Jurkat, Clone E6-1 (cell line): ENCODE results near the gene NLRP6.
A peak's percentile ranks its signal among the peaks of the same experiment; 100 is the strongest.
"Not testable (repeated sequence)": the region's sequence is repeated elsewhere in the genome, so short reads cannot be mapped to it uniquely, and the experiment has no call there.

Experiments used
- DNase-seq: peaks from one replicate; pipeline ENCODE4 v3.0.0-alpha.2; 2011; ENCODE audit warnings: low read depth, low spot score
- H3K4me3 ChIP-seq: 2 replicates; pipeline ENCODE4 v1.5.1; 2011; ENCODE audit warnings: mild to moderate bottlenecking, low read length, control low read depth, moderate library complexity

The NLRP6 gene

DNA sequence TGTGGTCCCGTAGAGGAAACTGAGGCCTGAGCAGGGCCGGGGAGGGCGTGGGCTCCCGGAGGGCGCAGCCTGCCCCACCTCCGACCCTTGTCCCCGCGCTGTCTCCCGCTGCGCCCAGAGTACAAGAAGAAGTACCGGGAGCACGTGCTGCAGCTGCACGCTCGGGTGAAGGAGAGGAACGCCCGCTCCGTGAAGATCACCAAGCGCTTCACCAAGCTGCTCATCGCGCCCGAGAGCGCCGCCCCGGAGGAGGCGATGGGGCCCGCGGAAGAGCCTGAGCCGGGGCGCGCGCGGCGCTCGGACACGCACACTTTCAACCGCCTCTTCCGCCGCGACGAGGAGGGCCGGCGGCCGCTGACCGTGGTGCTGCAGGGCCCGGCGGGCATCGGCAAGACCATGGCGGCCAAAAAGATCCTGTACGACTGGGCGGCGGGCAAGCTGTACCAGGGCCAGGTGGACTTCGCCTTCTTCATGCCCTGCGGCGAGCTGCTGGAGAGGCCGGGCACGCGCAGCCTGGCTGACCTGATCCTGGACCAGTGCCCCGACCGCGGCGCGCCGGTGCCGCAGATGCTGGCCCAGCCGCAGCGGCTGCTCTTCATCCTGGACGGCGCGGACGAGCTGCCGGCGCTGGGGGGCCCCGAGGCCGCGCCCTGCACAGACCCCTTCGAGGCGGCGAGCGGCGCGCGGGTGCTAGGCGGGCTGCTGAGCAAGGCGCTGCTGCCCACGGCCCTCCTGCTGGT, 1.9 kb downstream of the NLRP6 start:
- H3K4me3 ChIP-seq, result no peak overlapping the region
- no peak for DNase-seq

DNA sequence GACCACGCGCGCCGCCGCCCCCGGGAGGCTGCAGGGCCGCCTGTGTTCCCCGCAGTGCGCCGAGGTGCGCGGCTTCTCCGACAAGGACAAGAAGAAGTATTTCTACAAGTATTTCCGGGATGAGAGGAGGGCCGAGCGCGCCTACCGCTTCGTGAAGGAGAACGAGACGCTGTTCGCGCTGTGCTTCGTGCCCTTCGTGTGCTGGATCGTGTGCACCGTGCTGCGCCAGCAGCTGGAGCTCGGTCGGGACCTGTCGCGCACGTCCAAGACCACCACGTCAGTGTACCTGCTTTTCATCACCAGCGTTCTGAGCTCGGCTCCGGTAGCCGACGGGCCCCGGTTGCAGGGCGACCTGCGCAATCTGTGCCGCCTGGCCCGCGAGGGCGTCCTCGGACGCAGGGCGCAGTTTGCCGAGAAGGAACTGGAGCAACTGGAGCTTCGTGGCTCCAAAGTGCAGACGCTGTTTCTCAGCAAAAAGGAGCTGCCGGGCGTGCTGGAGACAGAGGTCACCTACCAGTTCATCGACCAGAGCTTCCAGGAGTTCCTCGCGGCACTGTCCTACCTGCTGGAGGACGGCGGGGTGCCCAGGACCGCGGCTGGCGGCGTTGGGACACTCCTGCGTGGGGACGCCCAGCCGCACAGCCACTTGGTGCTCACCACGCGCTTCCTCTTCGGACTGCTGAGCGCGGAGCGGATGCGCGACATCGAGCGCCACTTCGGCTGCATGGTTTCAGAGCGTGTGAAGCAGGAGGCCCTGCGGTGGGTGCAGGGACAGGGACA, 2.7 kb downstream of the NLRP6 start:
- DNase-seq, result no peak
- no peak overlapping the region for H3K4me3 ChIP-seq

DNA sequence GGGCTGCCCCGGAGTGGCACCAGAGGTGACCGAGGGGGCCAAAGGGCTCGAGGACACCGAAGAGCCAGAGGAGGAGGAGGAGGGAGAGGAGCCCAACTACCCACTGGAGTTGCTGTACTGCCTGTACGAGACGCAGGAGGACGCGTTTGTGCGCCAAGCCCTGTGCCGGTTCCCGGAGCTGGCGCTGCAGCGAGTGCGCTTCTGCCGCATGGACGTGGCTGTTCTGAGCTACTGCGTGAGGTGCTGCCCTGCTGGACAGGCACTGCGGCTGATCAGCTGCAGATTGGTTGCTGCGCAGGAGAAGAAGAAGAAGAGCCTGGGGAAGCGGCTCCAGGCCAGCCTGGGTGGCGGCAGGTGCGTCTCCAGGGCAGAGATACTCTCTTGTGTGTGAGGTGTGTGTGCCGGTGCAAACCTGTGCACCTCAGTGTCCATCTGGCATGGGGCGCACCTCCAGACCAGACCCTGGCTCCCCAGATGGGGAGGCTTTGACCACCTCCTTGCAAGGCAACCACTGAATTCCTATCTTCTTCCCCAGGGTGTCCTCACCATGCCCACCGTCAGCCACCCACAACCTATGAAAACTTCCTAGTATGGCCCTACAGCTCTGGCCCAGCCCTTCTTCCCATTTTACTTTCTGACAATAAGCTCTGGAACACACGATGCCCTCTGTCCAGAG, 3.4 kb downstream of the NLRP6 start:
- DNase-seq, result no peak
- H3K4me3 ChIP-seq, result no peak overlapping the region

DNA sequence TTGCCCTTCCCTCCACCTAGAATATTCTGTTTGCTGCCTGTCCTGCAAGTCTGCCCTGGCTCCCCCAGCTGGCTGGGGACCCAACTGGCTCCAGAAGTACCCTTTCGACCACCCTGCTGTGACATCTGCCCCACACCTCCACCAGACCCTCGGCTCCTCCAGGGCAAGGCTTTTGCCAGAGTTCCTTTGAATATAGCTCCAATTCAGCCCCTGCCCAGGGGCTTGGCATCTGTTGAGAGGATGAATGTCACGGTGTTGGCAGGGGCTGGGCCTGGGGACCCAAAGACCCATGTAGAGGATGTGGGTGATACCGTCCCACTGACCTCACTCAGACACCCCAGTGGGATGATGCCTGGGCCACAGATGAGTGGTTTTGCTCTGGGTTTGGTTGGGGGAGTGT, 4.0 kb downstream of the NLRP6 start:
- DNase-seq, result no peak
- no peak overlapping the region for H3K4me3 ChIP-seq

DNA sequence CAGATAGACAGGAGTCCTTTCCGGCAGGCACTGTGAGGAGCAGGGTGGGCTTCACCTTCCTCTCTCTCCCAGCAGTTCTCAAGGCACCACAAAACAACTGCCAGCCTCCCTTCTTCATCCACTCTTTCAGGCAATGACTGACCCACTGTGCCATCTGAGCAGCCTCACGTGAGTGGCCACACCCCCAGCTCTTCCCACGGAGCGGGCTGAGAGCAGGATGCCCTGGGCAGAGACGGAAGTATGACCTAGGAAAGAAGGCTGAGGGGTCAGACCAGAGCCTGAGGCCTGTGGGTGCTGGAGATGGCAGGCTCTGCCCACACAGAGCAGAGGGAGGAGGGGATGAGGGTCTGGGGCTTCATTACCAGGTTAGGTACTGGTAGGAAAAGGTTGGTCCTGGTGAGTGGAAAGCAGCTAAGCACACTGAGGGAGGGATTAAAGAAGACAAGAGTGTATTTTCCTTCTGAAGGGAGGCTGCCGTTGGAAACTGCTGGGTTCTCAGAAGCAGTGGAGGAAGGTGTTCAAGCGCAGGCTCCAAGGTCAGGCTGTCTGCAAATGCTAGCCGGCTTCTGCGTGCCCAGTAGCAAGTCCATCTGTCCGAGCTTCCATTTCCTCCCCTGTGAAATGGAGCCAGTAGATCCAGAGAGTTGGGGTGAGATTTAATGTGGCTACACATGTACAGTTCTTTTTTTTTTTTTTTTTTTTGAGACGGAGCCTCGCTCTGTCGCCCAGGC, 4.6 kb downstream of the NLRP6 start:
- no peak for DNase-seq
- H3K4me3 ChIP-seq, result no peak overlapping the region

DNA sequence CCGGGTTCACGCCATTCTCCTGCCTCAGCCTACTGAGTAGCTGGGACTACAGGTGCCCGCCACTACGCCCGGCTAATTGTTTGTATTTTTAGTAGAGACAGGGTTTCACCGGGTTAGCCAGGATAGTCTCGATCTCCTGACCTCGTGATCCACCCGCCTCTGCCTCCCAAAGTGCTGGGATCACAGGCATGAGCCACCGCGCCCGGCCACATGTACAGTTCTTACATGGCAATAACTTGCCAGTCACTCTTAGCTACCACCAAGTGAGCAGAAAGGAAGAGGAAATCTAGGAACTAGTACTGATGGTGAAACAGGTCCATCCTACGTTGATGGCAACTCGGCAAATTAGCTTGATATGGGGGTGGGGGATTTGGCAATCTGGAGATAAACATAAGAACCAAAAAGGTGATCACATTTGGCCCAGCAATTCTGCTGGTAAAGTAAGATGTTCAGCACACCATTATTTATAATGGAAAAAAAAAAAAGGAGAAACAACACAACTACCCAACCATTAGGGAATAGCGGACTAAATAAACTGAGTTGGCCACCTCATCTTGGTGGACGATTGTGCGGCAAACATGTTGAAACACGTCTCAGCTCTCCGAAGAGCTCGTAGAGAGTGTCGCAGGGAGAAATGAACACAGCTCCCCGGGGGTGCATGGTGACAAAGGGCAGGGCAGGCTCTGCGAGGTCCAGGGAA, 5.3 kb downstream of the NLRP6 start:
- H3K4me3 ChIP-seq, result no peak overlapping the region
- DNase-seq, result no peak

DNA sequence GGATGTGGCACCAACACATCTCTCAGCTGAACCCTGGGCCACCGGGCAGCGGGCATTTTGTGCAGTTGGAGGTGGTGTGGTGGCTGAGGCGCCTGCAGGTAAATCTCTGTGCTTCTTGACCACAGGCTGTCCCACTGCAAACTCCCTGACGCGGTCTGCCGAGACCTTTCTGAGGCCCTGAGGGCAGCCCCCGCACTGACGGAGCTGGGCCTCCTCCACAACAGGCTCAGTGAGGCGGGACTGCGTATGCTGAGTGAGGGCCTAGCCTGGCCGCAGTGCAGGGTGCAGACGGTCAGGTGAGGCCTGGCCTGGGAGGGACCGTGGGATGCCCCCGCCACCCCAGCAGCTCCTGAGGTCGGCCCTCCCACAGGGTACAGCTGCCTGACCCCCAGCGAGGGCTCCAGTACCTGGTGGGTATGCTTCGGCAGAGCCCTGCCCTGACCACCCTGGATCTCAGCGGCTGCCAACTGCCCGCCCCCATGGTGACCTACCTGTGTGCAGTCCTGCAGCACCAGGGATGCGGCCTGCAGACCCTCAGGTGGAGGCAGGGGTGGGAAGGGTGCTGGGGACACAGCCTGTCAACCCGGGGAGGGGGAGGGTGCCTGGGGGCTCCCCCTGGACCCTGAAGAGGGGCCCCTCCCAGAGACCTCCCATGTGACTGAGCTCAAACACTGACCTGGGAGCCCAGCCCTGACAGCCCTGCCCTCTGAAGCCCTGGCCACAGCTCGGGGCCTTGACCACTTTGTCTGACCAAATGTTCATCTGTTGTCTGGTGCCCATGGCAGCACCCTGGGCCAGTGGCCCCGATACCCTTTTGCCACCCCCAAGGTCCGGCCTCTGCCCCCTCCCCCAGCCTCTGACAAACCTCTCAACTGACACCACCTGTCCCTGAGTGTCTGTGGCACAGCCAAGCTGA, 6.2 kb downstream of the NLRP6 start:
- no peak for DNase-seq
- H3K4me3 ChIP-seq, result no peak overlapping the region

DNA sequence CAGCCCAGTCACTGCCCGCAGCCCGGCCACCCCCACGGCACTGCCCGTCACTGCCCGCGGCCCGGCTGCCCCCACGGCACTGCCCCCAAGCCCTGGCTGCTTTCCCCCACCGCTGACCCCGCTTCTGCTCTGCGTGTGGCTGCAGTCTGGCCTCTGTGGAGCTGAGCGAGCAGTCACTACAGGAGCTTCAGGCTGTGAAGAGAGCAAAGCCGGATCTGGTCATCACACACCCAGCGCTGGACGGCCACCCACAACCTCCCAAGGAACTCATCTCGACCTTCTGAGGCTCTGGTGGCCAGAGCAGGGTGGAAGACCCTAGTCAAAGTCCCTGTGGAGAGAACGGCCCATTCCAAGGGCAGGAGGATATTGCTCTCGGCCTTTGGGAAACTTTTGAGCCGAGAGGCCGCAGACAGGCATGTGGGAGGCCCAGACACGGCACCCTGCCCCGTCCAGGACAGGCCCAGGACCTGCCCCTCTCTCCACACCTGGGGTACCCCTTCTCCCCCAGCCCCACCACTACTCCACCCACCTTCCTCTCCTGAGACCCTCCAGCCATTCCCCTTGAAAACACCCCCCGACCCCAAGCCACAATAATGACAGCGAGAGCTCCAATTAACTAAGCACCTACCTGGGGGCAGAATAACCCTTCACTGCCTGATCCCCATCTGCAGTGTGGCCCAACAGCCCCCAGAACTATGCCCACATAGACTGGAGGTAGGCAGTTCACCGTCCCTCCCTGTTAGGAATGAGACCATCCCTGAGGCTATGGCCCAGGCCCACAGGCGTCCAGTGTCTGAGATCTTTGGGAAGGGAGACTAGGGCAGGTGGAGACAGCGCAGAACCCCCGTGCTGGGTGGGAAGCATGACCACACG, 7.0 kb downstream of the NLRP6 start:
- H3K4me3 ChIP-seq, result no peak overlapping the region
- no peak for DNase-seq

DNA sequence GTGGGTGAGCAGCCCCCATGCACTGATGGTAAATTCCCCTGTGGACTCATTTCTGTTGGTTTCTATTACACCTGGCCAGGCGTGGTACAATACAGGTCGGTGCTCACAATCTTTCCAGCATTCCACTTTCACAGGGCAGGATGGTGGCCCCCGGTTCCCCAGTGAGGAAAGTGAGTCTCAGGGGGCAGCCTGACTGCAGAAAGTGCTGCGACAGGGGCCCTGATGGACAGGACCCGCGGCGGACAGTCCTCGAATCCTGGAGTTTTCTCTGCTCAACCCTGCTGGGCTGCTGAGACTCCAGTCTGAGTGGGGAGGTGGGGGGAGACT, 7.7 kb downstream of the NLRP6 start:
- no peak for DNase-seq

DNA sequence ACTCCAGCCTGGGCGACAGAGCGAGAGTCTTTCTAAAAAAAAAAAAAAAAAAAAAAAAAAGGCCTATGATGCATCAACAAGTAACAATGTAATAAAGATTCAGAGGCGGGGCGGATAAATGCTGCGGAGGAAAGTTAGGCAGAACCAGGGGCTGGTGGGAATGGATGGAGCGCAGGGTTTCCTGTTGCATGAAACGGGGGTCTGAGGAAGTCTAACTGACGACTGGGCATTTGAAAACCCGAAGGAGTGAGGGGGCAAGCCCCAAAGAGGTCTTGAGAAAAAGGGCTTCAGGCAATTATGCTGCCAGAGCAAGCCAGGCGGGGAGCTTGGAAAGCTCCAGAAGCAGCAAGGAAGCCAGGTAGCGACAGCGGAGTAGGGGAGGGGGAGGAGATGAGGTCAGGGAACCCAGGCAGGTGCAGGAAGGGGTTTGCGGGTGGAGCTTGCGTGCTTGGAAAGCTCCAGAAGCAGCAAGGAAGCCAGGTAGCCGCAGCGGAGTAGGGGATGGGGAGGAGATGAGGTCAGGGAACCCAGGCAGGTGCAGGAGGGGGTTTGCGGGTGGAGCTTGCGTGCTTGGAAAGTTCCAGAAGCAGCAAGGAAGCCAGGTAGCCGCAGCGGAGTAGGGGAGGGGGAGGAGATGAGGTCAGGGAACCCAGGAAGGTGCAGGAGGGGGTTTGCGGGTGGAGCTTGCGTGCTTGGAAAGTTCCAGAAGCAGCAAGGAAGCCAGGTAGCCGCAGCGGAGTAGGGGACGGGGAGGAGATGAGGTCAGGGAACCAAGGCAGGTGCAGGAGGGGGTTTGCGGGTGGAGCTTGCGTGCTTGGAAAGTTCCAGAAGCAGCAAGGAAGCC, 9.0 kb downstream of the NLRP6 start:
- not testable (repeated sequence) for H3K4me3 ChIP-seq
- peak; percentile 34 for DNase-seq

More for the DNA sequence above, 7.7 kb downstream of the NLRP6 start:
- no peak overlapping the region for H3K4me3 ChIP-seq

DNA sequence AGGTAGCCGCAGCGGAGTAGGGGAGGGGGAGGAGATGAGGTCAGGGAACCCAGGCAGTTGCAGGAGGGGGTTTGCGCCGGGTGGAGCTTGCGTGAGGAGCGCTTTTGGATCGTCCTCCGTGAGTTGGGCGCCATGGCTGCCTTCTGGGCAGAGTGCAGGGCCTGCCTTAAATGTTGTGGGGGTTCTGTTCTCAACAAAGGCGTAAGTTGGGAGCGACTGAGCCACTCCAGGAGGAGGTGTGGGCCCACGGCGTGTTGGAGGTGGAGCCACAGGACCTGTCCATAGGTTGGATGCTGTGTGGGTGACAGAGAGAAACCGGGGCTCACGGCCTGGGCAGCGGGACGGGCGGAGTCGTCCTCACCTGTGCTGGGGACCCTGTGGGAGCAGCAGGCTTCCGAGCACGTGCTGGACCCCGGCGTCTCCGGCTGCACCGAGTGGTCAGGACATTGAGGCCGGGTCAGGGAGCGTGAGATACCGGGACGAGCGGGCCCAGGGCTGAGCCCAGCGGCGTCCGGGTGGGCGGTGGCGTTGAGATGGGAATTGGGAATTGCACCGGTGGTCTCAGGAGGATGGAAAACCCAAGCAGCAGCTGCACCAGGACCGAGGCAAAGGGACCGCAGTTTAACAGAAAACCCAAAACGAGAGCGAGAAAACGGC, 9.7 kb downstream of the NLRP6 start:
- H3K4me3 ChIP-seq, result peak overlapping the region; percentile 53
- no peak for DNase-seq

DNA sequence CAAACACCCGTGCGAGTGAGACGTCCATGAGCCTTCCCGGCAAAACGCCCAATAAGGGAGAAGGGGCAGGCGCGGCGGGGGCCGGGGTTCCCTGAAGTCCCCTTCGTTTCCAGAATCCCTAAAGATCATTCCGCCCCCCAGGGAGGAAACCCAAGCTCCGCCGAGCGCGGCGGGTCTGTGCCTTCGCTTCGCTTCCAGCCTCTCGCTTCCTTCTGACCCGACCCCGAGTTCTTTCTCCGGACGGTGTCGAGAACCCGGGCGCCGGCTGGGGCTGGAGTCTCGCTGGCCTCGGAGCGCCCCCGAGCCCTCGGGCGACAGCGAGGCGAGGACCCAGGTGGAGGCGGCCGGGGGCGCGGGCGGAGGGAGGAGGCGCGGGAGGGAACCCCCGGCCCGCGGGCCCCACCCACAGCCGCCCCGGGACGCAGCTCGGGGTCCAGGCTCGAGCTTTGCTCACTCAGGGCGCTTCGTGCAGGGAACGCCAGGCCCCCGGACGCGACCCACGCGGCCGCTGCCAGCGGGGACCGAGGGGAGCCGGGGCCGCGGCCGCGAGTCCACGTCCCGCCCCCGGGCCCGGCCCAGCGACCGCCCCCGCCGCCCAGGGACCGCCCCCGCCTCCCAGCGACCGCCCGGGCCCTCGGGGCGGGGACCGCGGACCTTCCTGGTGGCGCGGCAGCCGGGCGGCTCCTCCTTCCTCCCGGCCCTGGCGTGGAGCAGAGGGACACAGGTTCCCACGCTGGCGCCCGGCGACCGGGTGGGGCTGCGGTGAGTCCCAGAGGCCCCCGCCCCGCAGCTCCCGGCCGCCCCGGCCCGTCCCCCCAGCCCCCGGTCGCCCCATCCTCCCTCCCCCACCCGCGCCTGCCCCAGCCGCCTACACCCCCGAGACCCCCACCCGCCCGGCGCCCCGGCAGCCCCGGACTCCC, 10.5 kb downstream of the NLRP6 start, which contains the start of gene PGGHG:
Gene PGGHG (plus strand): TSS at position 649 of the 920 bp plus-strand sequence. CDS start 691 bp downstream, outside the sequence.
- no peak for DNase-seq
- H3K4me3 ChIP-seq, result peak within 1 kb of the TSS; percentile 53

DNA sequence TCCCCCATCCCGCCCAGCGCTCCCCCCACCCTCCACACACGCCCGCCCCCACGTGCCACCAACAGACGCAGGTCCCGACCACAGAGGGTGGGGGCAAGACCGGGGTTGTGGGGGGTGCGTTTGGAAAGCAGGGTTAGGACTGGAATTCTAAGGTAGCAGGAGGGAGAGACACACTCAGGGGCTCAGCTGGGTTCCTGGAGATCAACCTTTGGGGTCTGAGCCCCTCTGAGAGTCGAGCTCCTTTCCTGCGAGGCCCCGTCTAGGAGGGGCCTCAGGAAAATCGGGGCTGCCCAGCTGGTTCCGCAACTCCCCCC, 11.1 kb downstream of the NLRP6 start:
- H3K4me3 ChIP-seq, result peak overlapping the region; percentile 47
- no peak for DNase-seq

DNA sequence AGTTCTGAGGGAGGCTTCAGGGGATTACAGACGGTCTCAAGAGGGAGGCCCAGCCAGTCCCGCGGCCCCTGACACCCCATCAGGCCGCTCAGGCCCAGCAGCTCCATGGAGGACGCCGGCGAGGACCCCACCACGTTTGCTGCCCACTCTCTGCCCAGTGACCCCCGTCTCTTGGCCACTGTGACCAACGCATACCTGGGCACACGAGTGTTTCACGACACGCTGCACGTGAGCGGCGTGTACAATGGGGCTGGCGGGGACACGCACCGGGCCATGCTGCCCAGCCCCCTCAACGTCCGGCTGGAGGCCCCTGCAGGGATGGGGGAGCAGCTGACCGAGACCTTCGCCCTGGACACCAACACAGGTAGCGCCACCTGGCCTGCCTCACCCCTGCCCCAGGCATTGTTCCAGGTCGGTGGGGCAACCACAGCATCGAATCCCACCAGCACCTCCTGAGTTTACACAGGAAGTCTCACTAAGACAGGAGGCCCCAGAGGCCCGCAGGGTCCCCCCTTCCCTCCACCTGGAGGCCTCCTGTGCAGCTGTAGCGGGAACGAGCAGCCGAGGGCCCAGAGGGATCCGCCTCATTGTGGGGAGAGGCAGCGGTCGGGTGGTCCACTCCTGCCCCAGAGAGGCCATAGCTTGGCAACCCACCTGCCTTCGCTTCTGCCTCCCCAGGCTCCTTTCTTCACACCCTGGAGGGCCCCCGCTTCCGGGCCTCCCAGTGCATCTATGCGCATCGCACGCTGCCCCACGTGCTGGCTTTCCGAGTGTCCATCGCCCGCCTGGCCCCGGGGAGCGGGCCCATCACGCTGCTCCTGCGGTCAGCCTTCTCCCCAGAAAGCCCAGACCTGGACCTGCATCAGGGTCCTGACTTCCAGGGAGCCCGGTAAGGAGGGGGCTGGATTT, 11.8 kb downstream of the NLRP6 start:
- no peak for DNase-seq
- H3K4me3 ChIP-seq, result peak overlapping the region; percentile 47
